Fibroblast of skin of left biceps (primary cell): ENCODE results near the gene MAP6D1.
"Not testable (repeated sequence)": the region's sequence is repeated elsewhere in the genome, so short reads cannot be mapped to it uniquely, and the experiment has no call there.

Experiments
- DNase-seq, 2 experiments: peaks; one replicate each; pipeline ENCODE4 v3.0.0-alpha.2; 2013; ENCODE audit warnings: low read depth in 2 of 2

Gene MAP6D1

GRCh38 chr3:183799461-183799860 is 25.9 kb downstream of the MAP6D1 start:
- no peak for DNase-seq

DNA sequence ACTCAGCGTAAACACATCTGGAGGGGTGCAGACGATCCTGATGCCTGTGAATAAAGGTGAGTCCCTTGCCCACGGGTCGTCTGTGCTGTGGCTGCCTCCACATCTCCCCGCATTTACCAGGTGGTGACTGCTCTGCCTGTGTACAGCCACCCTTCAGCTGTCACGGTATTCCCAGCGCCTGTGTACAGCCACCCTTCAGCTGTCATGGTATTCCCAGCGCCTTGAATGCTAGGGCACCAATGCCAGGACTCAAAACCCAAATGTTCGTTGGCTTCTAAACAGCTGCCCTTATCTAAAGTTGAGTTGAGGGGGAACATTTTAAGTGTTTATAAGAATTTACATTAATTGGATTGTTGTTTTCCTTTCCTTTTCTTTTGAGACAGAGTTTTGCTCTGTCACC is 27.4 kb downstream of the MAP6D1 start:
- no peak for DNase-seq

DNA sequence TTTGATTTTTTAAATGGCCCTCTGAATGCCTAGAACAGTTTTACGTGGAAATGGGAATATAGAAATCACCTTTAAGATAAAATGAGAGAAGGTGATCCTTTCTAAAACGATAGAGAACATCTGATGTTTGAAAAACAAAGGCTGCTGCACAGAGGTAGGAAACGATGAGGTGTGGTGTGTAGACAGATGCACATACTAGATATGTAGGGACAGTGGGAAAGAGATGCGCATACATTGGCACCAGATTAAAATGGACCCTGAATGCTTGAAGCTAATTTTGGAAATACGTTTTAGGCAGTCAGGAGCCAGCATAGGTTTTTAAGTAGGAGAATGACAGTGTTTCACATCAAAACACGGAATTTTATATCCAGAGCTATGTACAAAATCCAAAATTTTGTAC is 29.0 kb downstream of the MAP6D1 start:
- no peak for DNase-seq

GRCh38 chr3:183794452-183794851 is 30.9 kb downstream of the MAP6D1 start:
- no peak for DNase-seq

DNA sequence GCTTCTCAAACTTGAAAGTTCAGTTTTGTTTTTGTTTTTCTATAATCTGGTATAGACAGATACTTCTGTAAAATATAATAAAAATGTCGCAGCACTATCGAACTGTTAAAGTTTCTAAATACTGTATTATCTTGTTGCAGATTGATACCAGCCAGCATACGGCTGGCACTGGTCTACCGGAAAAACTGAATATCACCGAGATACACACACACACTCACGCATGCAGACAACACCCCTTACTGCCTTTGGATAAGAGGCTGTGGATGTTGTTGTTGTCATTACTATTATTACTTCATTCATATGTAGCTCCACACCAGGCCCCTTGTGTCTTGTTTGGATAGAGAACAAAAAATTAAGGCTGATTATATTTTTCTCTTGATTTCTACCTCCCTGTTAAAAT is 32.4 kb downstream of the MAP6D1 start:
- no peak for DNase-seq

- no peak for DNase-seq
Observed at GRCh38 chr3:183790700-183791099, 34.7 kb downstream of the MAP6D1 start.

DNA sequence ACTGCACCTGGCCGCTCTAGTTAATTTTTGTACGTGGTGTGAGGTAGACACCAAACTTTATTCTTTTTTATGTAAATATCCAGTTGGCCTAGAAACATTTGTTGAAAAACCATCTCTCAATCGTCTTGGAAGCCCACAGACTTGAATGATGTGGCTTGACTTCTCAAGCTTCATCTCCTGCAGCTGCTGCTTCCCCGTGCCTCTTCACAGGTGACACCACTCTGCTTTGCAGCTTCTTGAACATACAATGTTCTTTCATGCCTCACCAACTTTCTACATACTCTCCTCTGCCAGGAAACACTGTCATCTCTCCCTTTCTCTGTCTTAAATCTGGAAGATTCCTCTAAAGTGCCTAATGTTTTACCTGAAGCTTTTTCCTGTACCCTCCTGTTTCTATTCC is 35.6 kb downstream of the MAP6D1 start:
- DNase-seq: no peak

- not testable (repeated sequence) for DNase-seq
Observed at GRCh38 chr3:183784503-183784902, 40.9 kb downstream of the MAP6D1 start.

GRCh38 chr3:183782576-183783276 is 42.7 kb downstream of the MAP6D1 start:
- no peak for DNase-seq

GRCh38 chr3:183781246-183781645 is 44.1 kb downstream of the MAP6D1 start:
- no peak for DNase-seq

GRCh38 chr3:183779896-183780465 is 45.4 kb downstream of the MAP6D1 start:
- DNase-seq: no peak

DNA sequence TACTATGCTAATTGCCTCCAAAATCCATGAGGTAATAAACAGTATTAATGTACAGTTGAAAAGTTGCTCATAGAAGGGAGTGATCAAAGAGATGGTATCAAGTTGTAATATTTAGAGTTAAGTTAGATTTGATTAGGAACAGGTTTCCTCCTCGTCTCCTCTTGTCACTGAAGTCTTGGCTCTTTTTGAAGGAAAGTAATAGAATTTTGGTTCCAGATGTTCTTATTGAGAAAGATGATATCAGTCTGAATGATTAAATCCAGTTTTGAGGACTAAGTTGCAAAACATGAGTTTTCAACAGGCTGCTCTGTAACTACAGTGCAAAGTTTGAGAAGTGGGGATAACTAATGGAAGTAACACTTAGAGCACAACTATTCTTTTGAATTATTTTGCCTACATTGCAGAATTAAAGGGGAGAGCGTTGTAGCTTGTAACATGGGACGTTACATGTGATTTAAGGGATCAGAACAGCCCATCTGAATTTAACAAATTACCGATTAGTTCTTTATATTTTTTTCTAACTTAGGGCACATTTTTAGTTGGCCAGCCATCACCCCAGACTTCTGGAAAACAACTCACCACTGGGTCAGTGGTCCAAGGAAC is 48.3 kb downstream of the MAP6D1 start:
- DNase-seq: peak in 1 of 2 experiments; percentile 12

DNA sequence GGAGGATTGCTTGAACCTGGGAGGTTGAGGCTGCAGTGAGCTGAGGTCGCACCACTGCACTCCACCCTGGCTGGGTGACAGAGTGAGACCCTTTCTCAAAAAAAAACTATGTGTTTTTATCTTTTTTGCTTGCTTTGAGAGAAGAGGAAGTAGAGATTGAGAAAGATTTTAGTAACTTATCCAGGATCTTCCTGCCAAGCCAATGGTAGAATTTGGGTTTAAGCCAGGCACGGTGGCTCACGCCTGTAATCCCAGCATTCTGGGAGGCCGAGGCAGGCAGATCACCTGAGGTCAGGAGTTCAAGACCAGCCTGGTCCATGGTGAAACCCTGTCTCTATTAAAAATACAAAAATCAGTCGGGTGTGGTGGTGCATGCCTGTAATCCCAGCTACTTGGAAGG is 48.9 kb downstream of the MAP6D1 start:
- DNase-seq: not testable (repeated sequence)

- DNase-seq: no peak
Observed at GRCh38 chr3:183775781-183776180, 49.6 kb downstream of the MAP6D1 start.

DNA sequence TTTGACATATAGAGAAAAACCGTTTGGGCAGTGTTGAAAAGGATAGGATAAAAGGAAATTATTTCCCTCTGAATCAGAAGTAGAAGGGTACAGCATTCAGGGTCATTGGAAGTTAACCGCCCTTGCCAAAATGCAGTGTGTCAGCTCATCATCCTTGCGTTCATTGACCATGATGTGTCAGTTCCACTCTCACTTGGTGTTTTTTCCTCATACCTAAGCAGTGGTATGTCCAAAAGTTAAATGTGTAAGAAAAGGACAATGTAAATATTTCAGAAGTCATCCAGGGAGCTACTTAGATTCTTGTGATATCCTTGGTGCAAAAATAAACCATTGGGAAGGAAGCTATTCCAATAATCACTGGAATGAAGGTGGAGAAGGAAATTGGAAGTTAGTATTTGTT is 50.7 kb downstream of the MAP6D1 start:
- no peak for DNase-seq

DNA sequence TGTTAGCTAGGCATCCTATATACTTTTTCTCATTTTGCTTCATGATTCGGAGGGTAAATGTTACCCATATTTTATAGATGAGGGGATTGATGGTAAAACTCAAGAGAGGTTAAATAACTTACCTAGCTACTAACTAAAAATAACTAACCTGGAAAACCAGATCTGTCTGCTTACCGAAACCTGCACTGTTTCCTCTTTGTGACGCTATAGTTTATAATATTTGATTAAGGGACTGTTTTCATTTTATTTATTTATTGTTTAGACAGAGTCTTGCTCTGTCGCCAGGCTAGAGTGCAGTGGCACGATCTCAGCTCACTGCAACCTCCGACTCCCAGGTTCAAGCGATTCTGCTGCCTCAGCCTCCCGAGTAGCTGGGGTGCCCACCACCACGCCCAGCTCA is 55.9 kb downstream of the MAP6D1 start:
- no peak for DNase-seq

DNA sequence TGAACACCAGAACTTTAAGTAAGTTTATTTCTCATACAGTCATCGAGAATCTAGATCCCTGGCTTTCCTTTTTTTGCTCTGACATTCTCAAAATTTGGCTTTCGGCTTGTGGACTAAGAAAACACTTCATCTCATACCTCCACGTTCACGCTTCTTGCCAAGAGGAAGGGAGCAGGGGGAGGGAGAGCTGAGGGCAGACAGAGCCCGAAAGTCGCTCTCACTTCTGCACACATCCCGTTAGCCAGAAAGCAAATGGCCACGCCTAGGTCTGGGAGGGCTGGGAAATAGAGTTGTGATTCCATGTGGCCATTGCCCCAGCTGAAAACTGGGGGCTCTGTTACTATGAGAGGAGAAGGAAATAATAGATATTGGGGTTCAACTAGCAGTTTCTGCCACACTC is 57.3 kb downstream of the MAP6D1 start:
- no peak for DNase-seq

DNA sequence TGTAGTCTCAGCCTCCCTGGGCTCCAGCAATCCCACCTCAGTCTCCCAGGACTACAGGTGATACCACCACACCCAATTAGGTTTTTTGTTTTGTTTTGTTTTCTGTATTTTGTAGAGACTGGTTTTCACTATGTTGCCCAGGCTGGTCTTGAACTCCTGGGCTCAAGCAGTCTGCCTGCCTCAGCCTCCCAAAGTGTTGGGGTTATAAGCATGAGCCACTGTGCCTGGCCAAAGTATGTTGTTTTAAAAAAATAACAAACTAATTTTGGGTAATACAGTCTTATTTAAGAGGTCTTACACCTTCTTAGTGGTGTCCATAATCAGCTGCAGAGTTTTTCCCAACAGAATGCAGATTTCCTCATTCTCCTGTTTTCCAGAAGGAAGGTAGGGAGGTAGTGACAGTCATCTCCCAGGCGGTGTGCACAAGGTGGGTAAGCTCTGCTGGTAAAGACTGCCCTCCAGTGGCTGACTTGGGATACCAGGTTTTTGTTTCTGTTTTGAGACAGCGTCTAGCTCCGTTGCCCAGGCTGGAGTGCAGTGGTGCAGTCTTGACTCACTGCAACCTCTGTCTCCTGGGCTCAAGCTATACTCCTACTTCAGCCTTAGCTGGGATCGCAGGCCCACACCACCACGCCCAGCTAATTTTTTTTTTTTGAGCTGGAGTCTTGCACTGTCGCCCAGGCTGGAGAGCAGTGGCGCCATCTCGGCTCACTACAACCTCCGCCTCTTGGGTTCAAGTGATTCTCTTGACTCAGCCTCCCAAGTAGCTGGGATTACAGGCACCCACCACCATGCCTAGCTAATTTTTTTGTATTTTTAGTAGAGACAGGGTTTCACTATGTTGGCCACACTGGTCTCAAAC is 58.4 kb downstream of the MAP6D1 start:
- no peak for DNase-seq

DNA sequence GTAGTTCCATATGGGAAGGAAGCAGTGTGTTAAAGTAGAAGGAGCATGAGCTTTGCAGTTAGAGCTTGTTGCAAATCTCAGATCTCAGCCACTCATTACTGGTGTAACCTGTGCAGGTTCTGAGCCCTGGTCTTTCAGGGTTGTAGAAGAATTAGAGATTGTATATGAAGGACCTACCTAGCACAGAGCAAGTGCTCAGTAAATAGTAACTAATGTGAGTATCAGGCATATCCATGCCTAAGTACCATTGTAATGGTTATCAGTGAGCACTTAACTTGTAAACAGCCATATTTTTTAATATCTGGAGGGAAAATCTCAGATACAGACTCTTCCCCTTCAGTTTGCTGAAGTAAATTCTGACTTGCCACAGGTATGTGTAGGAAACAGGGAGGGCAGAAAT is 59.3 kb downstream of the MAP6D1 start:
- DNase-seq: no peak
